K562 (cell line): ENCODE results near the gene AIF1. TPM values are rescaled to one million over a fixed set of nuclear protein-coding genes. Genes with fewer than 3 reads are reported as not detected.

ENCODE experiments used
- BRD9 ChIP-seq: fragments of 450-650 bp; IDR thresholded peaks from 2 replicates; pipeline ENCODE4 v1.6.1; 2018; ENCODE audit warnings: low read depth; ENCODE audit not compliant: partially characterized antibody
- FOXP4 ChIP-seq: sonication (generic); formaldehyde crosslinking; IDR thresholded peaks from 2 replicates; pipeline ENCODE4 v1.8.0; 2022; ENCODE audit warnings: mild to moderate bottlenecking, missing genetic modification reagents, borderline replicate concordance
- GTF2F1 ChIP-seq: IDR thresholded peaks from 2 replicates; pipeline ENCODE4 v1.6.1; 2011; ENCODE audit warnings: low read depth, low read length, improper control_type of control experiment
- IRF9 ChIP-seq: fragments of 450-650 bp; IDR thresholded peaks from 2 replicates; pipeline ENCODE4 v1.6.1; 2016; ENCODE audit warnings: missing biosample characterization, missing genetic modification characterization
- MNT ChIP-seq, 2 experiments: fragments of 450-650 bp; conservative IDR thresholded peaks; 2 replicates each; pipeline ENCODE4 v1.6.1; 2017; ENCODE audit warnings: mild to moderate bottlenecking in 2 of 2, moderate library complexity in 2 of 2
- MYC ChIP-seq, 2 experiments: fragments of 250-450 bp in 1 of 2; sonication (Bioruptor Pico) in 1 of 2; IDR thresholded peaks; 2 replicates each; pipeline versions ENCODE4 v1.5.1 to v1.6.1; 2012 to 2021; ENCODE audit warnings: low read depth in 2 of 2, borderline replicate concordance in 1 of 2, improper control_type of control experiment in 1 of 2, low read length in 1 of 2, mild to moderate bottlenecking in 1 of 2, moderate library complexity in 1 of 2
- NEUROD1 ChIP-seq: fragments of 150-350 bp; IDR thresholded peaks from 2 replicates; pipeline ENCODE4 v1.6.1; 2014; ENCODE audit warnings: borderline replicate concordance, low read length, low read depth; ENCODE audit not compliant: partially characterized antibody
- NR2F6 ChIP-seq: fragments of 450-650 bp; formaldehyde crosslinking; IDR thresholded peaks from 2 replicates; pipeline ENCODE4 v1.4.0; 2020; ENCODE audit warnings: mild to moderate bottlenecking
- PURB ChIP-seq: sonication (generic); formaldehyde crosslinking; IDR thresholded peaks from 2 replicates; pipeline ENCODE4 v1.9.0; 2021; ENCODE audit warnings: low read depth, mild to moderate bottlenecking, missing genetic modification reagents
- RBBP5 ChIP-seq: fragments of 200-600 bp; sonication (generic); IDR thresholded peaks from 2 replicates; pipeline ENCODE4 v1.6.1; 2012; ENCODE audit warnings: borderline replicate concordance, mild to moderate bottlenecking, low read length, control low read depth, inconsistent platforms; ENCODE audit not compliant: insufficient read depth, poor library complexity, severe bottlenecking
- SRSF1 ChIP-seq: fragments of 200-400 bp; formaldehyde crosslinking; IDR thresholded peaks from 2 replicates; pipeline ENCODE4 v1.6.1; 2017; ENCODE audit warnings: mild to moderate bottlenecking, low read depth, low read length, moderate library complexity
- ZNF165 ChIP-seq: fragments of 250-450 bp; sonication (Bioruptor Pico); IDR thresholded peaks from 2 replicates; pipeline ENCODE4 v1.4.0; 2020; ENCODE audit warnings: borderline replicate concordance
- ZNF311 ChIP-seq: fragments of 250-450 bp; sonication (Bioruptor Pico); IDR thresholded peaks from 2 replicates; pipeline ENCODE4 v1.4.0; 2020; ENCODE audit warnings: mild to moderate bottlenecking, moderate library complexity
- polyA plus RNA-seq, 8 experiments: library from polyadenylated mRNA; depleted of rRNA in 4 of 8; stranded (reverse) in 5 of 8; unstranded in 3 of 8; fragments of >200 nt; fragmentation: Nextera tagmentation in 2 of 8; fragmentation: Illumina TruSeq in 1 of 8; extraction: Ambion mirVana in 2 of 8; extraction: Trizol in 1 of 8; gene quantifications; 2 replicates each; pipeline versions ENCODE4 v1.2.1 to v1.2.3, GENCODE V29; 2011 to 2014; ENCODE audit warnings: inconsistent platforms in 1 of 8, missing spikeins in 1 of 8
- total RNA-seq, 7 experiments: library from RNA; depleted of rRNA in 6 of 7; stranded (reverse); fragments of >200 nt in 6 of 7; fragmentation: Illumina TruSeq in 2 of 7; extraction: Trizol in 2 of 7; gene quantifications; 2 replicates each; pipeline versions ENCODE4 v1.2.1 to v1.2.3, GENCODE V29; 2011 to 2021; ENCODE audit warnings: low replicate concordance in 1 of 7

AIF1 gene
- total and polyA plus RNA-seq, 9 of the 15 experiments (the other 6 are each of a cell fraction or from before 2014, with no cell fraction given): 9.4 to 33.4 (median 19.4) TPM

GRCh38 chr6:31666337-31666965 lies 51.4 kb downstream of the AIF1 start (continued):
- TF ChIP-seq BRD9: peak; percentile 19
- no peak for TF ChIP-seq MYC (IDR thresholded peaks at IDR 0.05; ENCODE audit: low read depth, low read length)
- peak; percentile 83; the same call in 1 of the 2 replicates for TF ChIP-seq MYC (CRISPR knock-in tag; IDR thresholded peaks at IDR 0.05; ENCODE audit: borderline replicate concordance, low read depth)
- TF ChIP-seq GTF2F1: no peak
- TF ChIP-seq NEUROD1: no peak
- TF ChIP-seq ZNF165 (CRISPR knock-in tag): no peak
- no peak for TF ChIP-seq IRF9
- TF ChIP-seq ZNF311 (CRISPR knock-in tag): no peak
- no peak for TF ChIP-seq PURB (CRISPR knock-in tag)
- no peak for TF ChIP-seq MNT (conservative IDR thresholded peaks at IDR 0.05)
- no peak for TF ChIP-seq RBBP5
- TF ChIP-seq FOXP4: no peak; the same call in 1 of the 2 replicates
- TF ChIP-seq NR2F6: no peak
- TF ChIP-seq SRSF1: no peak
